SU-DHL-6 (cell line): ENCODE data around the gene SLC29A2.

Experiments
- H2AFZ ChIP-seq: fragments of 200-600 bp; sonication (generic); 2 replicates; pipeline ENCODE4 v1.6.1; 2014; ENCODE audit warnings: low read depth, mild to moderate bottlenecking, moderate library complexity, mixed read lengths, antibody characterized with exemption, low read length; ENCODE audit not compliant: severe bottlenecking
- H3F3A ChIP-seq: fragments of 200-600 bp; shearing (Covaris generic); 2 replicates; pipeline ENCODE4 v1.6.0; 2016; ENCODE audit warnings: antibody characterized with exemption, mild to moderate bottlenecking; ENCODE audit not compliant: insufficient read depth
- H3K27ac ChIP-seq: fragments of 200-600 bp; sonication (generic); 2 replicates; pipeline ENCODE4 v1.5.1; 2016; ENCODE audit warnings: low read depth, mild to moderate bottlenecking, low read length, moderate library complexity, mixed read lengths
- H3K27me3 ChIP-seq: fragments of 200-600 bp; sonication (generic), shearing (Covaris generic); 2 replicates; pipeline ENCODE4 v1.6.0; 2014; ENCODE audit warnings: mild to moderate bottlenecking, low read length
- H3K36me3 ChIP-seq: fragments of 200-600 bp; sonication (generic); 2 replicates; pipeline ENCODE4 v1.6.1; 2014; ENCODE audit warnings: mild to moderate bottlenecking, low read length, mixed read lengths
- H3K4me2 ChIP-seq: fragments of 300-600, 200-600 bp; shearing (Covaris generic), sonication (generic); 2 replicates; pipeline ENCODE4 v1.6.0; 2014; ENCODE audit warnings: low read length, low read depth, mild to moderate bottlenecking; ENCODE audit not compliant: poor library complexity, severe bottlenecking
- H3K4me3 ChIP-seq: fragments of 200-600 bp; sonication (generic); 2 replicates; pipeline ENCODE4 v1.5.1; 2014; ENCODE audit warnings: antibody characterized with exemption, low read length, mild to moderate bottlenecking, mixed read lengths; ENCODE audit not compliant: insufficient read depth, poor library complexity, severe bottlenecking
- H3K79me2 ChIP-seq: fragments of 200-600 bp; sonication (generic); 2 replicates; pipeline ENCODE4 v1.6.1; 2014; ENCODE audit warnings: mild to moderate bottlenecking, low read length, moderate library complexity; ENCODE audit not compliant: insufficient read depth
- H3K9ac ChIP-seq: fragments of 200-600 bp; sonication (generic); 2 replicates; pipeline ENCODE4 v1.7.0; 2014; ENCODE audit warnings: mild to moderate bottlenecking, low read length
- H3K9me2 ChIP-seq: fragments of 200-600 bp; sonication (generic); replicated peaks from 2 replicates; pipeline ENCODE4 v1.6.1; 2014; ENCODE audit warnings: low read length; ENCODE audit not compliant: insufficient read depth
- H3K9me3 ChIP-seq: fragments of 200-600 bp; sonication (generic); 2 replicates; pipeline ENCODE4 v1.6.1; 2014; ENCODE audit warnings: low read length, mixed read lengths; ENCODE audit not compliant: insufficient read depth
- H4K20me1 ChIP-seq: fragments of 200-600 bp; sonication (generic); 2 replicates; pipeline ENCODE4 v1.6.1; 2014; ENCODE audit warnings: low read depth, mild to moderate bottlenecking, antibody characterized with exemption, low read length, moderate library complexity, mixed read lengths
- EZH2phosphoT487 ChIP-seq: fragments of 200-600 bp; sonication (generic), shearing (Covaris generic); conservative IDR thresholded peaks from 2 replicates; pipeline ENCODE4 v1.6.1; 2018; ENCODE audit warnings: mild to moderate bottlenecking, antibody characterized with exemption, low read length, moderate library complexity, mixed read lengths
- TF ChIP-seq, protein P1 (sequence below): fragments of 200-600 bp; sonication (generic); IDR thresholded peaks from one replicate; pipeline ENCODE4 v1.5.1; 2017; ENCODE audit warnings: antibody characterized with exemption, mild to moderate bottlenecking, low read length, moderate library complexity; ENCODE audit not compliant: insufficient read depth, poor library complexity, severe bottlenecking

SLC29A2 gene

DNA sequence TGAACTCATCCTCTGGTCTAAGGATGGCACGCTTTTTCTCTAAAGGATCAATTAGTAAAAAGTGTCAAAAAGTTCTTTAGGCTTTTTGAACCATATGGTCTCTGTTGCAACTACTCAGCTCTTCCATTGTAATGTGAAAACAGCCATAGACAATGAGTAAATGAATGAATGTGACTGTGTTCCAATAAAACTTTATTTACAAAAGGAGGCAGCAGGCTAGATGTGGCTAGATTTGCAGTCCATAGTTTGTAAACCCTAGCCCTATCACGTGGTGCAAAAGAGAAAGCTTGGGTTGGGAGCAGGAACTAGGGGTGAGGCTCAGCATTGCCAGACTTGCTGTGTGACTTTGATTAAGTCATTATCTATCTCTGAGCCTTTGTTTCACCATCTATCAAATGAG, 43.9 kb upstream of the SLC29A2 start:
- Histone ChIP-seq H4K20me1 (no peaks in the 10 kb centered on the region), H3K27ac (no peak overlapping the region), H3K9me2 (no peaks in the 10 kb centered on the region), H3K9me3 (no peaks in the 10 kb centered on the region), H3K36me3 (no peaks in the 10 kb centered on the region), H3F3A (no peaks in the 10 kb centered on the region), H2AFZ (no peak overlapping the region), H3K79me2 (no peaks in the 10 kb centered on the region), H3K4me2 (no peak overlapping the region), H3K27me3 (no peaks in the 10 kb centered on the region), H3K4me3 (no peak overlapping the region), H3K9ac (no peak overlapping the region)
- no peak for TF ChIP-seq EZH2phosphoT487
- TF ChIP-seq, protein P1, sequence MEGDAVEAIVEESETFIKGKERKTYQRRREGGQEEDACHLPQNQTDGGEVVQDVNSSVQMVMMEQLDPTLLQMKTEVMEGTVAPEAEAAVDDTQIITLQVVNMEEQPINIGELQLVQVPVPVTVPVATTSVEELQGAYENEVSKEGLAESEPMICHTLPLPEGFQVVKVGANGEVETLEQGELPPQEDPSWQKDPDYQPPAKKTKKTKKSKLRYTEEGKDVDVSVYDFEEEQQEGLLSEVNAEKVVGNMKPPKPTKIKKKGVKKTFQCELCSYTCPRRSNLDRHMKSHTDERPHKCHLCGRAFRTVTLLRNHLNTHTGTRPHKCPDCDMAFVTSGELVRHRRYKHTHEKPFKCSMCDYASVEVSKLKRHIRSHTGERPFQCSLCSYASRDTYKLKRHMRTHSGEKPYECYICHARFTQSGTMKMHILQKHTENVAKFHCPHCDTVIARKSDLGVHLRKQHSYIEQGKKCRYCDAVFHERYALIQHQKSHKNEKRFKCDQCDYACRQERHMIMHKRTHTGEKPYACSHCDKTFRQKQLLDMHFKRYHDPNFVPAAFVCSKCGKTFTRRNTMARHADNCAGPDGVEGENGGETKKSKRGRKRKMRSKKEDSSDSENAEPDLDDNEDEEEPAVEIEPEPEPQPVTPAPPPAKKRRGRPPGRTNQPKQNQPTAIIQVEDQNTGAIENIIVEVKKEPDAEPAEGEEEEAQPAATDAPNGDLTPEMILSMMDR = no peak

GRCh38 chr11:66414120-66414934, 42.8 kb upstream of the SLC29A2 start:
- Histone ChIP-seq H2AFZ (no peak overlapping the region), H4K20me1 (no peaks in the 10 kb centered on the region), H3K4me2 (no peak overlapping the region), H3K27me3 (no peaks in the 10 kb centered on the region), H3K9ac (no peak overlapping the region), H3K27ac (no peak overlapping the region), H3K9me2 (no peaks in the 10 kb centered on the region), H3K79me2 (no peaks in the 10 kb centered on the region), H3K36me3 (no peaks in the 10 kb centered on the region), H3K4me3 (no peak overlapping the region), H3F3A (no peaks in the 10 kb centered on the region), H3K9me3 (no peaks in the 10 kb centered on the region)
- TF ChIP-seq, protein P1 = no peak
- TF ChIP-seq EZH2phosphoT487 = no peak

- H3K36me3 ChIP-seq = no peaks in the 10 kb centered on the region
- no peak overlapping the region for H2AFZ ChIP-seq
- no peaks in the 10 kb centered on the region for H3K79me2 ChIP-seq
- H3K9me2 ChIP-seq = no peaks in the 10 kb centered on the region
- H3K27ac ChIP-seq = no peak overlapping the region
- H4K20me1 ChIP-seq = no peaks in the 10 kb centered on the region
- H3K27me3 ChIP-seq = no peaks in the 10 kb centered on the region
- no peak overlapping the region for H3K4me2 ChIP-seq
- no peaks in the 10 kb centered on the region for H3K9me3 ChIP-seq
- no peaks in the 10 kb centered on the region for H3F3A ChIP-seq
- no peak overlapping the region for H3K4me3 ChIP-seq
- no peak overlapping the region for H3K9ac ChIP-seq
- TF ChIP-seq EZH2phosphoT487 = no peak
- TF ChIP-seq, protein P1 = no peak
These were observed 41.6 kb upstream of the SLC29A2 start for GRCh38 chr11:66413167-66413566.
